Thymus (tissue), 14 donors: Measurements from ENCODE around the gene ELSPBP1. TPM values are rescaled to one million over a fixed set of nuclear protein-coding genes. Genes with fewer than 3 reads are reported as not detected.
"Not testable (repeated sequence)": the region's sequence is repeated elsewhere in the genome, so short reads cannot be mapped to it uniquely, and the experiment has no call there.

Experiments used
- DNase-seq, 9 donors: peaks; one replicate each; pipeline ENCODE4 v3.0.0-alpha.2; 2013; ENCODE audit warnings: low spot score in 9 of 9, low read depth in 6 of 9, missing footprints in 1 of 9
- H3K27ac ChIP-seq, 2 donors: one replicate each; pipeline ENCODE4 v1.5.1; 2013; ENCODE audit warnings: control low read depth in 1 of 2, low read depth in 1 of 2, low read length in 1 of 2, mild to moderate bottlenecking in 1 of 2, moderate library complexity in 1 of 2
- H3K27me3 ChIP-seq, 2 donors: one replicate each; pipeline ENCODE4 v1.5.1; 2013; ENCODE audit warnings: low read length in 1 of 2; ENCODE audit not compliant: control insufficient read depth in 2 of 2, insufficient read depth in 1 of 2
- H3K36me3 ChIP-seq, 2 donors: one replicate each; pipeline ENCODE4 v1.5.1; 2013; ENCODE audit warnings: low read length in 1 of 2, mild to moderate bottlenecking in 1 of 2, moderate library complexity in 1 of 2; ENCODE audit not compliant: control insufficient read depth in 2 of 2, insufficient read depth in 2 of 2
- H3K4me1 ChIP-seq, 2 donors: one replicate each; pipeline ENCODE4 v1.5.1; 2013; ENCODE audit warnings: low read length in 2 of 2; ENCODE audit not compliant: control insufficient read depth in 2 of 2, insufficient read depth in 2 of 2
- H3K4me3 ChIP-seq, 2 donors: one replicate each; pipeline ENCODE4 v1.5.1; 2013; ENCODE audit warnings: low read length in 2 of 2, control low read depth in 1 of 2, mild to moderate bottlenecking in 1 of 2
- H3K9me3 ChIP-seq, 2 donors: one replicate each; pipeline ENCODE4 v1.5.1; 2013; ENCODE audit warnings: low read length in 1 of 2, mild to moderate bottlenecking in 1 of 2; ENCODE audit not compliant: control insufficient read depth in 2 of 2, insufficient read depth in 1 of 2
- WGBS: extraction: QIAGEN DNeasy Blood & Tissue Kit; methylation state at CpG from one replicate; pipeline ENCODE4 v1.1.7; 2013; 5-methylcytosine and 5-hydroxymethylcytosine counted together
- long read RNA-seq, 10 donors: transcript quantifications; one replicate each; lab custom pipeline, GENCODE V29; 2026
- polyA plus RNA-seq: library from polyadenylated mRNA; stranded (reverse); fragments of 200-250 nt; gene quantifications from one replicate; pipeline ENCODE4 v1.2.3, GENCODE V29; 2013
- total RNA-seq: library from RNA; stranded (reverse); fragments of 120-200 nt; gene quantifications from one replicate; pipeline ENCODE4 v1.2.4, GENCODE V29; 2013
- donor health status: healthy.

ELSPBP1 gene
- 0.24 TPM for total RNA-seq
- polyA plus RNA-seq, result 0.32 TPM
- long read RNA-seq, donor 1, result 0 reads
- long read RNA-seq, donor 2, result 0 reads
- long read RNA-seq, donor 3, result 0 reads
- long read RNA-seq, donor 4, result 0 reads
- long read RNA-seq, donor 5, result 0 reads
- long read RNA-seq, donor 6, result 0 reads
- long read RNA-seq, donor 7, result 0 reads
- long read RNA-seq, donor 8, result 0 reads
- long read RNA-seq, donor 9, result 0 reads
- long read RNA-seq, donor 10, result 0 reads

DNA sequence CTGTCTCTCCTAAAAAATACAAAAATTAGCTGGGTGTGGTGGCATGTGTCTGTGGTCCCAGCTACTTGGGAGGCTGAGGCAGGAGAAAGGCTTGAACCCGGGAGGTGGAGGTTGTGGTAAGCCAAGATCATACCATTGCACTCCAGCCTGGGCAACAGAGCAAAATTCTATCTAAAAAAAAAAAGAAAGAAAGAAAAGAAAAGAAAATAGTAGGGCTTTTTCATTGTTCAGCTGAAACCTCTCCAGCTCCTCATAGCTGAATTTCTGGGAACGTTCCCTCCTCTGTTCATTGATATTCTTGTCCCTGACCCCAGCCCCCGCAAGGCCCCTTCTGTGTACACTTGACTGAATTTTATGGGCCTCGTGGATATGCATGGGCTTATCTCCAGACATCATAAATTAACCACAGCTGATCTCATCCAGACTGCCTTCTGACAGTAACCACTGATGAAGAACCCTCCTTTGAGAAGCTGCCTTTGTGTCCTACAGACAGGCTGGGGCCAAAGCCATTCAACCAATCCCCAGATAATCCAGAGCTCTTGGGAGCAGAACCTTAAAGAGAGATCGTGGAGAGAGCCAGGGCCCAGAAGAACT lies at the start of gene ELSPBP1:
Gene ELSPBP1 (plus strand): TSS at position 424 of the 594 bp plus-strand sequence. CDS start 14,036 bp downstream, outside the sequence.
- DNase-seq, result no peak
- Histone ChIP-seq H3K9me3 (no peaks in the 10 kb centered on the region), H3K4me3 (no peak within 1 kb of the TSS), H3K36me3 (no peaks in the 10 kb centered on the region), H3K27ac (no peak within 1 kb of the TSS), H3K27me3 (peaks cover 0 to 5% of the 10 kb centered on the region in 2 donors), H3K4me1 (no peaks in the 10 kb centered on the region)
- 70% methylated on average over 5 of the region's 5 CpGs for WGBS

DNA sequence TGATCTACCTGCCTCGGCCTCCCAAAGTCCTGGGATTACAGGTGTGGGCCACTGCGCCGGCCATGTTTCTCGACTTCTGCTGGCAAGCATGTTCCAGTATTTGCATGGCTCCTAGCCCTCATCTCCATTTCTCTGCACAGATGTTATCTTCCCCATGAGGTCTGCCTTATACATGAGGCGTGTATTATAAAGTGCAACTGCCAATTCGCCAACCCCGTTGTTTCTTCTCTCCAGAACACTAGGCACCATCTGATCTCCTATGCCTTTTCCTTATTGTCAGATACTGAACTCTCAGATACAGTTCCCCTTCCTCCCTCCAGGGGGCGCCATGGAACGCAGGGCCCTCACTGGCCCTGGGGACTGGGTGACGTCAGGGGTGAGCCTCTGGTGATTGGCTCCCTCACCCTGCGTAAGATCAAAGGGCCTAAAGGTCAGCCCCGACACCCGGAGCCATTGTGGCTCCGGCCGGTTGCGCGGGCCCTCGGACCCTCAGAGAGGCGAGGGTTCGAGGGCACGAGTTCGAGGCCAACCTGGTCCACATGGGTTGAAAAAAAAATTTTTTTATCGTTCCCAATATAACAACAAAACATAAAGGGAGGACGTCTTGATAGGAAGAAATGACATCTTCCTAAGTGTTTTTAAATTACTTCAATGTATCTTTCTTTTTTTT lies 44.4 kb upstream of the ELSPBP1 start:
- H3K4me1 ChIP-seq, H3K4me3 ChIP-seq, H3K27me3 ChIP-seq, H3K36me3 ChIP-seq, H3K27ac ChIP-seq, H3K9me3 ChIP-seq, DNase-seq: not testable (repeated sequence)
- WGBS, result 92% methylated on average over 18 of the region's 24 CpGs

DNA sequence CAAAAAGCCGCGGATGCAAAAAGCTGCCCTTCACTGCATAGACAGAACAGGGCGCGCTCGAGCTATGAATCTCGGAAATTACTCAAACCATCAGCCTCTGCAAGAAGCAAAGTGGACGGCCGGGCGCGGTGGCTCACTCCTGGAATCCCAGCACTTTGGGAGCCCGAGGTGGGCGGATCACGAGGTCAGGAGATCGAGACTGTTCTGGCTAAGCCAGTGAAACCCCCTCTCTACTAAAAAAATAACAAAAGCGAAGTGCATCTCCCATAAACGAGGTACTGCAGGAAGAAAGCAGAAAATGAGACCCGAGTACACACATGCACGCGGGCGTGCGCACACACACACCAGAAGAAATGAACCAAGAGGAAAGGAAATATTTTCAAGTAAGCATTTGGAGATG lies 42.3 kb upstream of the ELSPBP1 start:
- not testable (repeated sequence) for H3K27me3 ChIP-seq

DNA sequence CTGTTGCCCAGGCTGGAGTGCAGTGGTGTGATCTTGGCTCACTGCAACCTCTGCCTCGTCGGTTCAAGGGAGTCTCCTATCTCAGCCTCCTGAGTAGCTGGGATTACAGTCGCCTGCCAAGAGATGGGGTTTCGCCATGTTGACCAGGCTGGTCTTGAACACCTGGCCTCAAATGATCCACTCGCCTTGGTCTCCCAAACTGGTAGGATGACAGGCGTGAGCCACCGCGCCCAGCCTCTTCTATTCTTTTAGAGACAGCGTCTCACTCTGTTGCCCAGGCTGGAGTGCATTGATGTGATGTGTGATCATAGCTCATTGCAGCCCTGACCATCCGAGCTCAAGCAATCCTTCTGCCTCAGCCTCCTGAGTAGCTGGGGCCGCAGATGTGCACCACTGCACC lies 38.5 kb upstream of the ELSPBP1 start:
- H3K36me3 ChIP-seq, H3K4me1 ChIP-seq, DNase-seq, H3K9me3 ChIP-seq, H3K4me3 ChIP-seq, H3K27ac ChIP-seq, H3K27me3 ChIP-seq: not testable (repeated sequence)
- WGBS, result 96% methylated on average over 7 of the region's 11 CpGs

More for the DNA sequence above, 42.3 kb upstream of the ELSPBP1 start:
- not testable (repeated sequence) for H3K36me3 ChIP-seq, DNase-seq, H3K9me3 ChIP-seq, H3K4me3 ChIP-seq, H3K27ac ChIP-seq, H3K4me1 ChIP-seq
- no CpG with 5 or more reads among the region's 21 CpGs for WGBS

DNA sequence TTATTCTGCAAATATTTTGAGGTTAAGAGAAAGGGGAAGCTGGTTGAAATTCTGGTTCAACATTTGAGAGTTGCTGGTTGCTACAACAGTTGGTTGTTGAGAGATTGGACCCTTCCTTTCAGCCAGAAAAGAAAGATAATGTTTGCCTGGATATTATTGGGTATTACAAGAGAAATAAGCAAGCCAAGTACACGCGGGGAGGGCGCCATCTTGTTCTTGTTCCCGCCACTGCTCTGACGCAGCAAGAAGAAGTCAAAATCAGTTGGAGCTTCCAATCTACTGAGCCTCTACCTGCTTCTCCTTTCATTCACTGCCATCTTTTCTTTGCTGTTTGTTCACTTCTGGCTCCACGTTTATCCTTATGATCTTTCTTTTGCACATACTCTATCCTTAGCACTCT lies 20.9 kb upstream of the ELSPBP1 start:
- DNase-seq, result no peak
- Histone ChIP-seq H3K36me3 (no peaks in the 10 kb centered on the region), H3K4me3 (no peak overlapping the region), H3K9me3 (no peaks in the 10 kb centered on the region), H3K27me3 (no peaks in the 10 kb centered on the region), H3K4me1 (no peaks in the 10 kb centered on the region), H3K27ac (no peak overlapping the region)
- WGBS, result 89% methylated on average over 6 of the region's 6 CpGs

DNA sequence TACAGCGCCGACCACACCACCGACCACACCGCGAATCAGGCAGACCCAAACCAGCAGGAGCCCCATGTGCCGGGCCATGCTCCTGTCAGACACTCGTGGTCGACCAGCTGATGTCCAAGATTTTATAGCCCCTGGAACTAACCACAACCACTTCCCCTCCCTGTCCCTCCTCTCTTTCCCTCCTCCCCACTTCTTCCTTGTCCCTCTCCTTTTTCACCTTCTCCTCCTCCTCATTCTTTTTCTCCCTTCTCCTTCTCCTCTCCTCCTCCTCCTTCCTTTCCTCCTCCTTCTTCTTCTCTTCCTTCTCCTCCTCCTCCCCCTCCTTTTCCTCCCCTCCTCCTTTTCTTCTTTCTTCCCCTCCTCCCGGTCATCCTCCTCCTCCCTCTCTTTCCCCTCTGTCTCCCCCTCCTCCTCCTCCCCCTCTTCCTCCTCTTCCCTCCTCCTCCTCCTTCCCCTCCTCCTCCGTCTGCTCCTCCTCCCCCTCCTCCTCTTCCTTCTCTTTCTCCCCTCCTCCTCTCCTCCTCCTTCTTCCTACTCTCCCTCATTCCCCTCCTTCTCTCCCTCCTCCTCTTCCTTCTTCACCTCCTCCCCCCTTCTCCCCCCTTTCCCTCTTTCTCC lies 3.1 kb upstream of the ELSPBP1 start:
- Histone ChIP-seq H3K4me3 (no peak overlapping the region), H3K4me1 (no peaks in the 10 kb centered on the region), H3K27me3 (peaks cover 0 to 5% of the 10 kb centered on the region in 2 donors), H3K9me3 (no peaks in the 10 kb centered on the region), H3K27ac (no peak overlapping the region), H3K36me3 (no peaks in the 10 kb centered on the region)
- DNase-seq, result no peak
- 38% methylated on average over 10 of the region's 10 CpGs for WGBS

DNA sequence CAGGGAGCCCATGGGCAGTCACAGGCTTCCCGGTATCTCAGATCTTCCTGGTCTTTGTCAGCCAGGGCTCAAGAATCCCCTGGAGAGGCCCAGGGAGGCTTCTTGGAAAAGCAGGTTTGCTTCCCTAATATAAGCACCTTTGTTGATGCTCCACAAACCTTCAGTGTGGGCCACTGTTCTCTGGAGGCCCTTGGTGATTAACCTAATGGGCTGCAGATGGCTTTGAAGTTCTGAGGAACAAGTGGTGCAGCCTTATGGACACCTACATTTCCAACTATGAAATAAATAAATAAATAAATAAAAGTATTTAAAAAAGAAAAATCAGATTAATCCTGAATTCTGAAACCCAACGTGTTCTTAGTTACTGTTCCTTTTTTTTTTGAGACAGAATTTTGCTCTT lies 2.4 kb upstream of the ELSPBP1 start, which contains the start of gene BSPH1:
Gene BSPH1 (minus strand): TSS at position 101 of the 400 bp plus-strand sequence. CDS start 89 bp downstream, at position 12.
- H3K36me3 ChIP-seq, result no peaks in the 10 kb centered on the region
- H3K9me3 ChIP-seq, result no peaks in the 10 kb centered on the region
- no peak within 1 kb of the TSS for H3K27ac ChIP-seq
- no peak within 1 kb of the TSS for H3K4me3 ChIP-seq
- no peaks in the 10 kb centered on the region for H3K4me1 ChIP-seq
- peaks cover 0 to 5% of the 10 kb centered on the region in 2 donors for H3K27me3 ChIP-seq
- WGBS, result 76% methylated on average over 2 of the region's 2 CpGs
- no peak for DNase-seq

DNA sequence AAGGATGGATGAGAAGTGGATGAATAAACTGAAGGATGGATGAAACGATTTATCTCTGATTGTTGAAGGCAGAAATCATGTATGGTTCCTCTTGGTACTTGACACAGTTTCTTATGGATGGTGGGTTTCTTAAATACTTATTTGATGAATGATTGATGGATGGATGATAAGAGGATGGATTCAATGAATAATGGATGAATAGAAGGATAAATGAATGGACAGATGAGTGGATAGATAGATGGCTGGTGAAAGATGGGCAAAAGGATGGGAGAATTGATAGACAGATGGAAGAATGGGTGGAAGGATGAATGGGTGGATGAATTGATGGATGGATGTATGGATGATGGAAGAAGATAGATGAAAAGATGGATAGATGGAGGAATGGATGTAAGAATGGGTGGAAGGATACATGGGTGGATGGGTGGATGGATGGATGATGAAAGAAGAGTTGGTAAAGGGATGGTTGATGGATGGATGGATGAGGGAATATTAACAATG lies 1.8 kb downstream of the ELSPBP1 start:
- WGBS, result 81% methylated on average over 1 of the region's 1 CpG
- Histone ChIP-seq H3K4me1 (no peaks in the 10 kb centered on the region), H3K4me3 (no peak overlapping the region), H3K9me3 (no peaks in the 10 kb centered on the region), H3K27me3 (peaks cover 0 to 2% of the 10 kb centered on the region in 2 donors), H3K27ac (no peak overlapping the region), H3K36me3 (no peaks in the 10 kb centered on the region)
- DNase-seq, result no peak

DNA sequence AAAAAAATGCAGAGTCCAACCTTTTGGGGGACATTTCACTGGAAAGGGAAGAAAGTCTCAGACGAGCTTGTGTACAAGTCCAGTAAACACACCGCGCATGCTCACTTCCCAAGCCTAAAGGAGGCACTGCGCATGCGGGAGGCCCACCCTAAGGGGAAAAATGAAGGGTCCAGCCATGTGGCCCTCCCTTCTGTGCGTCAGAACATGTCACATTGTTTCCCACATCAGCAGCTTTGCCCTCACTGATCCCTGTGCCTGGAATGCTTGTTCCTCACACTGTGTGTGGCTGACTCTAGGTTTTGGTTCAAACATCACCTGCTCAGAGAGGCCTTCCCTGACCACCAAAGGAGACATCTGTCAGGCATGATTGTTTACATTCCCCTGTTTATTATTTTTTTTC lies 4.4 kb downstream of the ELSPBP1 start:
- H3K4me3 ChIP-seq, result no peak overlapping the region
- 93% methylated on average over 6 of the region's 6 CpGs for WGBS
- H3K4me1 ChIP-seq, result no peaks in the 10 kb centered on the region

More for the DNA sequence above, 4.4 kb downstream of the ELSPBP1 start:
- H3K36me3 ChIP-seq, result no peaks in the 10 kb centered on the region
- H3K27ac ChIP-seq, result no peak overlapping the region
- no peak for DNase-seq
- no peaks in the 10 kb centered on the region for H3K9me3 ChIP-seq
- no peaks in the 10 kb centered on the region for H3K27me3 ChIP-seq
